Vagina (tissue), 2 donors: ENCODE results near the gene PNLIPRP3.

Experiments
- POLR2A ChIP-seq, 2 donors: fragments of 450-650 bp; IDR thresholded peaks; one replicate each; pipeline ENCODE4 v1.6.1; 2017; ENCODE audit warnings: antibody characterized with exemption in 2 of 2, mild to moderate bottlenecking in 2 of 2, moderate library complexity in 2 of 2
- POLR2AphosphoS5 ChIP-seq, 2 donors: sonication (generic); formaldehyde crosslinking; IDR thresholded peaks; one replicate each; pipeline ENCODE4 v1.9.0; 2017; ENCODE audit warnings: antibody characterized with exemption in 2 of 2, mild to moderate bottlenecking in 2 of 2, low read depth in 1 of 2; ENCODE audit not compliant: insufficient read depth in 1 of 2
- TF ChIP-seq, protein P1 (sequence below), 3 experiments: fragments of 450-650 bp in 2 of 3; fragments of 200-600 bp in 1 of 3; sonication (generic) in 1 of 3; IDR thresholded peaks; one replicate each; pipeline ENCODE4 v1.5.1; 2017 to 2019; ENCODE audit warnings: antibody characterized with exemption in 3 of 3, mild to moderate bottlenecking in 2 of 3, moderate library complexity in 2 of 3

GRCh38 chr10:116437076-116437692, 9.5 kb downstream of the PNLIPRP3 start:
- TF ChIP-seq, protein P1, sequence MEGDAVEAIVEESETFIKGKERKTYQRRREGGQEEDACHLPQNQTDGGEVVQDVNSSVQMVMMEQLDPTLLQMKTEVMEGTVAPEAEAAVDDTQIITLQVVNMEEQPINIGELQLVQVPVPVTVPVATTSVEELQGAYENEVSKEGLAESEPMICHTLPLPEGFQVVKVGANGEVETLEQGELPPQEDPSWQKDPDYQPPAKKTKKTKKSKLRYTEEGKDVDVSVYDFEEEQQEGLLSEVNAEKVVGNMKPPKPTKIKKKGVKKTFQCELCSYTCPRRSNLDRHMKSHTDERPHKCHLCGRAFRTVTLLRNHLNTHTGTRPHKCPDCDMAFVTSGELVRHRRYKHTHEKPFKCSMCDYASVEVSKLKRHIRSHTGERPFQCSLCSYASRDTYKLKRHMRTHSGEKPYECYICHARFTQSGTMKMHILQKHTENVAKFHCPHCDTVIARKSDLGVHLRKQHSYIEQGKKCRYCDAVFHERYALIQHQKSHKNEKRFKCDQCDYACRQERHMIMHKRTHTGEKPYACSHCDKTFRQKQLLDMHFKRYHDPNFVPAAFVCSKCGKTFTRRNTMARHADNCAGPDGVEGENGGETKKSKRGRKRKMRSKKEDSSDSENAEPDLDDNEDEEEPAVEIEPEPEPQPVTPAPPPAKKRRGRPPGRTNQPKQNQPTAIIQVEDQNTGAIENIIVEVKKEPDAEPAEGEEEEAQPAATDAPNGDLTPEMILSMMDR (IDR thresholded peaks at IDR 0.05): no peak
- TF ChIP-seq POLR2AphosphoS5 (IDR thresholded peaks at IDR 0.05; ENCODE audit: insufficient read depth in 1 of 2, low read depth in 1 of 2) (no peak), POLR2A (IDR thresholded peaks at IDR 0.05) (no peak)
